PC-3 (cell line): Measurements from ENCODE around the gene ZNF469.

Experiments used
- CTCF ChIP-seq: fragments of 300-600 bp; sonication (generic); conservative IDR thresholded peaks from 2 replicates; pipeline ENCODE4 v1.5.1; 2017; ENCODE audit warnings: antibody characterized with exemption, low read depth, mild to moderate bottlenecking, low read length
- EZH2 ChIP-seq: fragments of 300-600 bp; sonication (generic); IDR thresholded peaks from one replicate; pipeline ENCODE4 v1.6.1; 2017; ENCODE audit warnings: antibody characterized with exemption, mild to moderate bottlenecking, low read length; ENCODE audit not compliant: unreplicated experiment
- EZH2phosphoT487 ChIP-seq: fragments of 300-600 bp; sonication (generic); IDR thresholded peaks from 2 replicates; pipeline ENCODE4 v1.6.1; 2018; ENCODE audit warnings: mild to moderate bottlenecking, antibody characterized with exemption, low read length, borderline replicate concordance

DNA sequence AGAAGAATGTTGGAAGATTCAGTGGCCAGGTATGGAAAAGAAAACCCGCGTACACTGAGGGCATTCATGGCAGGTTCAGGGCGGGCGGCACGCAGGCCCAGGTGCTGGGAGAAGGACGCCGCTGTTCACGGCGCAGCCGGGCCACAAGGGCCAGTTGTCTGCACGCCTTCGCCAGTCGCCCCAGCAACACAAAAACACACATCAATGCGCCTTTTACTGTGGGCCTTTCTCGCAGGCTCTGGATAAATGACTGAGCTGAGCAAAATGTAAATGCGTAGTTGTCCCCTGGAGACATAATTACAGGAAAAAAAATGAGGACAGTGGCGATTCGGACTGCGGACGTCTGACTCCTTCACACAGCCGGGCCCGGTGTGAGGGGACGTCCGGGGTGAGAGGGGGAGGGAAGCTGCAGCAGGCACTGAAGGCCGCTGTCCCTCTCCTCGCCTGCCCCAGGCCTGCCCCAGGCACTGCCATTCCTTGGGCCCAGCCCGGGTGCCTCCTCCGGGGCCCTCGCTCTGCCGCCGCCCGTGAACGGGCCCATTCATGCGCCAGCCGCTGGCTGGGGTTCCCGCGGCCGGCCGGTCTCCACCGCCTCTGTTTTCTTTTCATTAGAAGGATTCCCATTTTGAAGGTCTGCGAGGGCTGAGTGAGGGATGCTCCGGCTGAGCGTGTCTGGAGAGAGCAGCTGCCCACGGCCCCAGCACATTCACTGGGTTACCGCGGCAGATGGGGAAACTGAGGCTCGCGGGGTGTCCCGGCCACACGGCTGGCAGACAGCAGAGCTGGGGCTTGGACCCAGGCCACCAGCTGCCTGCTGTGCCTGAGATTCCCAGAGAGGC, 6.5 kb upstream of the ZNF469 start:
- TF ChIP-seq CTCF (no peak), EZH2 (no peak), EZH2phosphoT487 (no peak)
